ENCODE measurements around the gene PI4KA.
A peak's percentile ranks its signal among the peaks of the same experiment; 100 is the strongest.
"Not testable (repeated sequence)": the region's sequence is repeated elsewhere in the genome, so short reads cannot be mapped to it uniquely, and the experiment has no call there.

The PI4KA gene

GRCh38 chr22:20748731-20749428, 109.7 kb downstream of the PI4KA start:
- DNase-seq (ENCODE audit: low read depth) = no peak

GRCh38 chr22:20748082-20748481, 110.5 kb downstream of the PI4KA start:
- no peak for DNase-seq (ENCODE audit: low read depth)

GRCh38 chr22:20747223-20747622, 111.4 kb downstream of the PI4KA start:
- DNase-seq (ENCODE audit: low read depth) = no peak

- DNase-seq (ENCODE audit: low read depth) = no peak
Observed at GRCh38 chr22:20746431-20747189, 112.0 kb downstream of the PI4KA start.

- DNase-seq (ENCODE audit: low read depth) = no peak
Observed at GRCh38 chr22:20745119-20745518, 113.5 kb downstream of the PI4KA start.

- no peak for DNase-seq (ENCODE audit: low read depth)
Observed at GRCh38 chr22:20744456-20744855, 114.2 kb downstream of the PI4KA start.

- no peak for DNase-seq (ENCODE audit: low read depth)
Observed at GRCh38 chr22:20742764-20743163, 115.8 kb downstream of the PI4KA start.

- peak; percentile 5 for DNase-seq (ENCODE audit: low read depth)
Observed at GRCh38 chr22:20741634-20742581, 116.7 kb downstream of the PI4KA start.

- no peak for DNase-seq (ENCODE audit: low read depth)
Observed at GRCh38 chr22:20741008-20741633, 117.5 kb downstream of the PI4KA start.

GRCh38 chr22:20740222-20740951, 118.2 kb downstream of the PI4KA start:
- no peak for DNase-seq (ENCODE audit: low read depth)

- no peak for DNase-seq (ENCODE audit: low read depth)
Observed at GRCh38 chr22:20738394-20739089, 120.1 kb downstream of the PI4KA start.

GRCh38 chr22:20736891-20737290, 121.7 kb downstream of the PI4KA start:
- DNase-seq (ENCODE audit: low read depth) = not testable (repeated sequence)

GRCh38 chr22:20735356-20736162, 123.1 kb downstream of the PI4KA start:
- DNase-seq (ENCODE audit: low read depth) = not testable (repeated sequence)

GRCh38 chr22:20732431-20732830, 126.2 kb downstream of the PI4KA start:
- not testable (repeated sequence) for DNase-seq (ENCODE audit: low read depth)

GRCh38 chr22:20729194-20729593, 129.4 kb downstream of the PI4KA start:
- DNase-seq (ENCODE audit: low read depth) = no peak

- no peak for DNase-seq (ENCODE audit: low read depth)
Observed at GRCh38 chr22:20728523-20729190, 130.0 kb downstream of the PI4KA start.

- no peak for DNase-seq (ENCODE audit: low read depth)
Observed at GRCh38 chr22:20727118-20728015, 131.2 kb downstream of the PI4KA start.

GRCh38 chr22:20725987-20726558, 132.5 kb downstream of the PI4KA start:
- no peak for DNase-seq (ENCODE audit: low read depth)
